OCI-LY7 (cell line): ENCODE results near the gene MAN2C1.

Experiments used
- CTCF ChIP-seq: fragments of 200-600 bp; sonication (generic); conservative IDR thresholded peaks from 2 replicates; pipeline ENCODE4 v1.5.1; 2014; ENCODE audit warnings: mild to moderate bottlenecking, antibody characterized with exemption, low read length, moderate library complexity, mixed read lengths
- EZH2phosphoT487 ChIP-seq: fragments of 200-600 bp; sonication (generic); IDR thresholded peaks from 2 replicates; pipeline ENCODE4 v1.6.1; 2018; ENCODE audit warnings: low read depth, borderline replicate concordance, mild to moderate bottlenecking, mixed run types, antibody characterized with exemption, low read length, moderate library complexity, mixed read lengths

DNA sequence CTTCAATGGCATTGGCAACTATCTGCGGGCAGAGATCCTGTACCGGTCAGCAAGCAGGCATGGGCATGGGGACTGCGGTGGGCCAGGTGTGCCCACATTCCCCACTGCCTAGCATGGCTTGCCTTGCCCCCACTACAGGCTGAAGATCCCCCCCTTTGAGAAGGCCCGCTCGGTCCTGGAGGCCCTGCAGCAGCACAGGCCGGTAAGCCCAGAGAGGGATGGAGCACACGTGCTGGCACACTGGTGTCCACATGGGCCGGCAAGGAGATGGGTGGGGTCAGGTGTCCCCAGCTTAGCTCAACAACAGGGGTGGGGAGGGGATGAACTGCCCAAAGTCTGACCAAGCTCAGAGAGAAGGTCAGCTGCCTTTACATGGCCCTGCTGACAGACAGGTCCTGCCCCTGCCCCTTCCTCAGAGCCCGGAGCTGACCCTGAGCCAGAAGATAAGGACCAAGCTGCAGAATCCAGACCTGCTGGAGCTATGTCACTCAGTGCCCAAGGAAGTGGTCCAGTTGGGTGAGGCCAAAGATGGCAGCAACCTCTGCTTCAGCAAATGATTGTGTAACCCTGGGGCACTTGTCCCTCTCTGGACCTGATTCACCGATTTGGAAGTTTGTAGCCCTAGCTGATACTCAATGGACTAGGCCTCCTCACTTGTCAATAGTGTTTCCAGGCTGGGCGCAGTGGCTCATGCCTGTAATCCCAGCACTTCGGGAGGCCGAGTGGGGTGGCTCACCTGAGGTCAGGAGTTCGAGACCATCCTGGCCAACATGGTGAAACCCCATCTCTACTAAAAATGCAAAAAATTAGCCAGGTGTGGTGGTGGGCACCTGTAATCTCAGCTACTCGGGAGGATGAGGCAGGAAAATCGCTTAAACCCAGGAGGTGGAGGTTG lies 16.0 kb downstream of the MAN2C1 start:
- no peak for TF ChIP-seq CTCF
- TF ChIP-seq EZH2phosphoT487: no peak
